Fibroblast of gingiva (primary cell): ENCODE data around the gene CHRM3.

Experiments used
- DNase-seq: peaks from one replicate; pipeline ENCODE4 v3.0.0-alpha.2; 2011; ENCODE audit warnings: low read depth

CHRM3 gene

DNA sequence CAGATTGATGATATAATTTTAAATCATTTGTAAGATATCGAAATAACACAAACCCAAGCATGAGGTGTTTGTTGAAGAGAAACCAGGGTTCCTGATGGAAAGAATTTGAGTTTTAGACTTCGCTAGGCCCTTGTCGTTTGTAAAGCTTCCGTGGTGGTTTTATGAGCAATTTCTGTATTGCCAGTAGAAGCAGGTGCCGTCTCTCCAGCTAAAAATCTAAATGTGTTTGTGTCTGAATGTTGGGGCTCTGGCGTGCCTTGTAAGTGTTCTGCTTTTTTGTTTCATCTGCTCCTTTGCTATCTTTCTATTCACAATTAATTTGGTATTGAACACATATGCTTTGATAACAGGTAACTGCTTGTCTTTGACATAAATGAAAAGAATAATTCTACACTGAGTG, 27.5 kb downstream of the CHRM3 start:
- DNase-seq: no peak

DNA sequence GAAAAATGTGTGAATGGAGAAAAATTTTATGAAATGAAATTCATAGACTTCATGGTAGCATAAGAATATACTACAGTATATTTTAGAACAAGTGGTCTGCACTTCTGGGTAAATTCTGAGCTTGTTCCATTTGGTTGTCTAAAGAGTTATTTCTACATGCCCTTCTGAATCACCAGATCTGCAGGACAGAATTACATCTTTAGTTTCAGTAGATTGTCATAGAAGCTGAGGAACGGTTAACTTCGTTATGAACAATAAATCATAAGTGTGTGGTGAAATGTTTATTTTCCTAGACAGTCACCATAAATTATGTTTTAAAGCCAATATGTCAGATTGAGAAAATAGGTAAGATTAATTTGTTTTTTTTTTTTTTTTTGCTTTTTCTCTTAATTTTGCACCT, 30.9 kb downstream of the CHRM3 start:
- DNase-seq: no peak

- DNase-seq: no peak
Observed at GRCh38 chr1:239417986-239418640, 31.7 kb downstream of the CHRM3 start.

DNA sequence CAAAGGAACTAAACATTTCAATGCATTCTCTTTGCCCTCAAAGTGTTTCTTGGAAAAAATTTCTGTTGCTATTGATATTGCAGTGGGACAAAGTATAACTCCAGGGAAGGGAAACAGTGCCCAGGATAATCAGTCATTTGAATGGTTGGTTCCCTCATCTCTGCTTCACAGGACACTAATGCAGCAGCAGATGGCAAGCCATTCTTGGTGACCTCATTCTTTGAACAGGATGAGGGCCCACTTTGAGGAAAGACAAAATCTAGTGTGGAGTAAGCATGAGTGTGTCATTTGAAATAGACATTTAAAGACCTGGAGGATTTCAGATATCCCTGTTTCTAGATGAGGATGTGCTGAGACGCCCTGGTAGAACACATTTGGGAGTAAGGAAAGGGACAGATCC, 32.3 kb downstream of the CHRM3 start:
- DNase-seq: no peak

- DNase-seq: no peak
Observed at GRCh38 chr1:239421811-239422210, 35.4 kb downstream of the CHRM3 start.

DNA sequence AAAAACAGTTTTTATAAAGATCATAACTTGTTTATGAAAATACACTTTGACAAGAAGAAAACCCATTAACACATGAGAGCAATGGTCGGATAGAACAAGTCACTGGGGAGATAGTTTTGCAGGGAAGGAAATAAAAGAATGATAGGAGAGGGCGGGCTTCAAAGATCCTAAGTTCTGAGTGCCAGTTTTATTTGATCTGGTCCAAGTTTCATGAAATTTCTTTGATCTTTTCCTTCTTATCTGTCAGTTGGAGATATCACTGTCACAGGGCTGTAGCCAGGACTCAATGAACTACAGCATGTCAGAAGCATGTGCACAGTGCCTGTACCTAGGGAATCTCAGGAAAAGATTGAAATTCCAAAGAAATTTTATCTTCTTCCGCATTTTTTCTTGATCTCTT, 36.5 kb downstream of the CHRM3 start:
- no peak for DNase-seq

DNA sequence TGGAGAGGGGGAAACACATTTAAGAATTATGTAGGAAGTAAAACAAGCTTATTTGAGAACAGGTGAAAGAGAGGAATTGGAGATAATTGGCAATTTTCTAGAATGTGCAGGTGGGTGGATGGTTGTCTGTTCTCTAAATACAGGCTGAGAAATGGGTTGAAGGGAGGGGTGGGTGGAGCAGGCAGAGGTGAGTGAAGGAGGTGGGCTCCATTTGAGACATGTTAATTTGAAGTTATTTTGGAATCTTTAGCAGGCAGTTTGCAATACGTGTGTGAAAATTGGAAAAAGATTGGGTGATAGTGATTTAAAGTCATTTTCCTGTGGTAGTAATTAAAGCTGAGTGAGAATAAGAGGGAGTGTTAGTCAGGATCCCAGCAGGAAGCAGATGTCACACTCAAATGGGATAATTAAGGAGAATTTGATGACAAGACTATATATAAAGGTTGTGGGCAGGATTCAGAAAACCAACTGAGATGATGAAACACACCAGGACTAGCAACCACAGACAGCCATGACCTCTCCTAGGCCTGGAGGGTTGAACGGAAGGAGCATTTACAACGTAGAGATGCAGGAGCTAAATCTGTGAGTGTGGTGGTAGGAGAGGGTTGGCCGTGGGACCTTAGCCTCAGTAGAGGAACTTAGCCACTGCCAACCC, 40.6 kb downstream of the CHRM3 start:
- no peak for DNase-seq

- DNase-seq: no peak
Observed at GRCh38 chr1:239427712-239428111, 41.3 kb downstream of the CHRM3 start.

- DNase-seq: no peak
Observed at GRCh38 chr1:239428120-239428710, 41.8 kb downstream of the CHRM3 start.

GRCh38 chr1:239429163-239429562, 42.8 kb downstream of the CHRM3 start:
- no peak for DNase-seq

DNA sequence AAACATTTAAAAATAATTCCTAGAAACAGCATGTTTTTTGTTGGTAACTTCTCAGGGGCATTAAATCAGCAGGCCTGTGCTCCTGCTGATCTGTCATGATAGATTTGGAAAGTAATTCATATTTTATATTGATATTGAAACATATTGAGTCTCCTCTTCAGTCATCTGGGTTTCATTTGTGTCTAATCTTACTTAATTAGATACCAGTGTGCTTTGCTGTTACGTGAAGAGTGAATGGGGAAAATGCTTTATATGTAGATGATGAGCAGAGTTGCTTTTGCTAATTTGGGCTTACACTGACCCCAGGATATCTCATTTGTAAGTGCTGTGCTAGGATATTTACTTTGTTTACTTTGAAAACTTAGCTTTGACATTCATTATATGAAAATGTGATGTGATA, 45.9 kb downstream of the CHRM3 start:
- DNase-seq: no peak

GRCh38 chr1:239434181-239434580, 47.8 kb downstream of the CHRM3 start:
- DNase-seq: no peak
